ENCODE data around the gene SLC5A6.

SLC5A6 gene

DNA sequence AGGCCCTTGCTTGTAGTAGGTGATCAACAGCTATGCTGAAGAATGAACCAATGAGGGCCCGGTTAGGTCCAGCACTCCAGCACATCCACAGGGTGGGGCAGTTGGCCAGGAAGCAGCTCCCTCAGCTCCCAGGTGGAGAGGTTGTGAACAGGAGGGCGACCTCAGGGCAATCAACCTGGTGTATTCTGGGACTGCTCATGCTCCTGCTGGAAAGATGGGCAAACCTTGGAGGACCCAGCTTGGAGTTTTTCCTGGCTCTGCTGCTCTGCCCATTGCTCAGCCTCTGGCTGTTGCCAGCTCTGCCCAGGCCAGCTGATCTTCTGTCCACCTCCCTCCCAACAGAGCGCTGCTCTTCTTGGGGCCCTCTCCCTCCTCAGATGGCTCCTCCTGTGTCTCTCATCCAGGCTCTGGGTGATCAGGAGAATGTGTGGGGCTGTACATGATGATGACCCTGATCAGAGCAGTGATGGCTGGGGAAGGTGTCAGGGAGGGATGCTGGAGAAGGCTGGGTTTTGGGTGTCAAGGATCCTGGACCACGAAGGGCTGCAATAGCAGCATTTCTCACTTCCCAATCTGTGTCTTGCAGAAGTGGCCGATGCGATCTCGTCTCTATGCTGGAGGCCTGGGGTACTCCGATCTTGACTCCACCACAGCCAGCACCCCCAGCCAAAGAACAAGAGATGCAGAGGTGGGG is 59.8 kb downstream of the SLC5A6 start:
- H3K4me1 Mint-ChIP-seq = no peaks in the 10 kb centered on the region
- H3K9me3 Mint-ChIP-seq = no peaks in the 10 kb centered on the region
- no peak overlapping the region for H3K4me3 Mint-ChIP-seq
- ATAC-seq = no peak
- DNase-seq (ENCODE audit: low spot score in 2 of 2) = no peak
- peak overlapping the region; percentile 26 for H3K27ac Mint-ChIP-seq
- no peaks in the 10 kb centered on the region for H3K36me3 Mint-ChIP-seq

GRCh38 chr2:27150639-27151230 is 61.3 kb downstream of the SLC5A6 start:
- H3K4me3 Mint-ChIP-seq = no peak overlapping the region
- H3K4me1 Mint-ChIP-seq = no peaks in the 10 kb centered on the region
- H3K9me3 Mint-ChIP-seq = no peaks in the 10 kb centered on the region
- H3K36me3 Mint-ChIP-seq = no peaks in the 10 kb centered on the region
- ATAC-seq = no peak
- no peak for DNase-seq (ENCODE audit: low spot score in 2 of 2)
- no peak overlapping the region for H3K27ac Mint-ChIP-seq

Measured in stimulated activated effector memory CD8-positive, alpha-beta T cell treated with anti-CD3 and anti-CD28 coated beads, Interleukin-12 subunit alpha, Interleukin-12 subunit beta, amount 100 ng/mL, for 72 hours (primary cell).